Sigmoid colon (tissue), 7 donors: ENCODE measurements around the gene ATP6AP1. TPM values are rescaled to one million over a fixed set of nuclear protein-coding genes. Genes with fewer than 3 reads are reported as not detected.

ENCODE experiments used
- DNase-seq: peaks from one replicate; pipeline ENCODE4 v3.0.0-alpha.2; 2019
- H3K27ac ChIP-seq, 4 donors: fragments of 200-600 bp; sonication (generic); one replicate each; pipeline ENCODE4 v1.5.1; 2016 to 2019; ENCODE audit warnings: mild to moderate bottlenecking in 1 of 4
- H3K27me3 ChIP-seq, 3 donors: fragments of 200-600 bp; sonication (generic); one replicate each; pipeline ENCODE4 v1.5.1; 2019; ENCODE audit warnings: mild to moderate bottlenecking in 1 of 3
- H3K36me3 ChIP-seq, 4 donors: fragments of 200-600 bp; sonication (generic); one replicate each; pipeline ENCODE4 v1.5.1; 2016 to 2019
- H3K4me1 ChIP-seq, 4 donors: fragments of 200-600 bp; sonication (generic); one replicate each; pipeline ENCODE4 v1.5.1; 2017 to 2019
- H3K4me3 ChIP-seq, 4 donors: fragments of 200-600 bp; sonication (generic); one replicate each; pipeline ENCODE4 v1.5.1; 2017 to 2019; ENCODE audit warnings: mild to moderate bottlenecking in 2 of 4, moderate library complexity in 1 of 4
- H3K9me3 ChIP-seq, 4 donors: fragments of 200-600 bp in 3 of 4; sonication (generic) in 3 of 4; one replicate each; pipeline versions ENCODE4 v1.5.1 to v1.6.1; 2013 to 2019
- CTCF ChIP-seq, 4 experiments: fragments of 450-650 bp in 3 of 4; fragments of 200-600 bp in 1 of 4; IDR thresholded peaks; one replicate each; pipeline ENCODE4 v1.5.1; 2016 to 2019; ENCODE audit warnings: antibody characterized with exemption in 4 of 4, mild to moderate bottlenecking in 3 of 4, moderate library complexity in 2 of 4
- EP300 ChIP-seq, 4 donors: sonication (generic); formaldehyde crosslinking; IDR thresholded peaks; one replicate each; pipeline ENCODE4 v1.6.1; 2017; ENCODE audit warnings: antibody characterized with exemption in 4 of 4
- POLR2A ChIP-seq, 2 donors: fragments of 450-650 bp; IDR thresholded peaks; one replicate each; pipeline ENCODE4 v1.6.1; 2016; ENCODE audit warnings: antibody characterized with exemption in 2 of 2, mild to moderate bottlenecking in 2 of 2, moderate library complexity in 2 of 2
- POLR2AphosphoS5 ChIP-seq, 4 donors: sonication (generic); formaldehyde crosslinking; IDR thresholded peaks; one replicate each; pipeline ENCODE4 v1.6.1; 2017; ENCODE audit warnings: antibody characterized with exemption in 4 of 4
- WGBS, 2 donors: extraction: QIAGEN DNeasy Blood & Tissue Kit; methylation state at CpG; one replicate each; pipeline ENCODE4 v1.1.7; 2013; 5-methylcytosine and 5-hydroxymethylcytosine counted together
- intact Hi-C: fragments of 100-400 bp; cut with DNase I; formaldehyde crosslinking; loops from one replicate; pipeline ENCODE4 v1.15.1; 2023
- polyA plus RNA-seq, 3 donors: library from polyadenylated mRNA; stranded (reverse); fragments of 200-250 nt; gene quantifications; one replicate each; pipeline ENCODE4 v1.2.3, GENCODE V29; 2013
- total RNA-seq, 4 donors: library from RNA; depleted of rRNA; stranded (reverse); fragments of >200 nt; gene quantifications; one replicate each; pipeline ENCODE4 v1.1.0, GENCODE V29; 2016
- donor health status: healthy with polysubstance abuse.
- donor health status: Bipolar disorder and iron deficiency.
- donor health status: healthy.

ATP6AP1 gene
- total and polyA plus RNA-seq, 7 donors, result 16.5 to 87.7 (median 30.5) TPM

GRCh38 chrX:154471839-154472684 is 43.6 kb downstream of the ATP6AP1 start:
- peaks cover 0 to 25% (median 12%) of the 10 kb centered on the region in 4 donors for H3K36me3 ChIP-seq
- H3K27me3 ChIP-seq, result no peaks in the 10 kb centered on the region
- no peak for TF ChIP-seq EP300 (IDR thresholded peaks at IDR 0.05)
- no peak for TF ChIP-seq POLR2AphosphoS5 (IDR thresholded peaks at IDR 0.05)
- TF ChIP-seq CTCF (IDR thresholded peaks at IDR 0.05), result no peak
- TF ChIP-seq POLR2A (IDR thresholded peaks at IDR 0.05), result no peak
- no peak for DNase-seq
- intact Hi-C loops, result no loop called here
- H3K4me1 ChIP-seq, result no peaks in the 10 kb centered on the region
- no peaks in the 10 kb centered on the region for H3K9me3 ChIP-seq
- H3K27ac ChIP-seq, result no peak overlapping the region
- WGBS, 2 donors, result 67 to 88% methylated on average over 23 of the region's 23 CpGs
- H3K4me3 ChIP-seq, result no peak overlapping the region

DNA sequence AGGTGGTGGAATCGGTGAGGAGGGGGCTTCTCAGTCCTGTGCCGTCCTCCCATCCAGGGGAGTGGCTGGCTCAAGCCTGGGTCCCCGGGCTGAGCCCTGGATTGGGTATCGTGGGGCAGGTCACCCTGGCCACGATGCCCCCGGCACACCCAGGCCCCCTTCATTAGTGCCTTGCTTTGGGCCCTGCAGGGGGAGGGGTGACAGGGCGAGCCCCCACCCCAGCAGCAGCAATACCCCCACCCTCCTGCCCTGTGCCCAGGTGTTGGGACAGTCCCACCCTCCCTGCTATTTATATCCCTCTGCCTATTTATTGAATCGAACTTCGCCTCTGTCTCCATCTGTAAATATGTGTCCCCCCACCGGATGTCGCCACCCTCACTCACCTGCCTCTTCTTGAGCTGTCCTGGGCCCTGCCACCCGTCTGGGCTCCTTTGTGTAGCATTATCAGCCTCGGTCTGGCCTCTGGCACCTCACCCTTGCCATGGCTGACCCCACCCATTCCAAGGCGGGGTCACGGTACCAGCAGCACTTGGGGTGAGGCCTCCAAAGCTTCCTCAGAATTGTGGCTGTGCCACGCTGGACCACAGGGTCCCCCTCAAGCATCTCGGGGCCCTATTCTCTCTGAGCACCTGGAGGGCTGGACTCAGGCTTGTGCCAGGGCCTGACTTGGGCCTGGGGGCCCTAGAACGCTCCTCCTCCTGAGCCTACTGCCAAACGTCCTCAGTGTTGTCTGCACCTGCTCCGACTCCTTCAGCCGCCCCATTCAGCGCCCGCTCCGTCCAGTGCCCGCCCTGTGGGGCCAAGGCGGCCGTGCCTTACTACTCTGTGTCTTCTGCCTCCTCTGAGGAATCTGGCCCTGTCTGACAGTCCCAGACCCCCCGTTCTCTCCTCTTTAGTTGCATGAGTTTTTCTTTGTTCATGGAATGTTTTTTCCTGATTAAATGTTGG is 44.5 kb downstream of the ATP6AP1 start:
- no peak for DNase-seq
- no peak for TF ChIP-seq POLR2AphosphoS5 (IDR thresholded peaks at IDR 0.05)
- TF ChIP-seq EP300 (IDR thresholded peaks at IDR 0.05), result no peak
- TF ChIP-seq POLR2A (IDR thresholded peaks at IDR 0.05), result no peak
- no peak for TF ChIP-seq CTCF (IDR thresholded peaks at IDR 0.05)
- Histone ChIP-seq H3K27me3 (no peaks in the 10 kb centered on the region), H3K36me3 (peaks cover 0 to 20% (median 10%) of the 10 kb centered on the region in 4 donors), H3K27ac (no peak overlapping the region), H3K4me3 (no peak overlapping the region), H3K4me1 (peaks cover 0 to 2% (median under 1%) of the 10 kb centered on the region in 4 donors), H3K9me3 (no peaks in the 10 kb centered on the region)
- intact Hi-C loops, result no loop called here
- WGBS, 2 donors, result 62 to 78% methylated on average over 28 of the region's 28 CpGs

- TF ChIP-seq EP300 (IDR thresholded peaks at IDR 0.05) (no peak), CTCF (IDR thresholded peaks at IDR 0.05) (no peak), POLR2A (IDR thresholded peaks at IDR 0.05) (no peak), POLR2AphosphoS5 (IDR thresholded peaks at IDR 0.05) (no peak)
- Histone ChIP-seq H3K27ac (no peak overlapping the region), H3K9me3 (no peaks in the 10 kb centered on the region), H3K27me3 (no peaks in the 10 kb centered on the region), H3K36me3 (peaks cover 0 to 14% (median 6%) of the 10 kb centered on the region in 4 donors), H3K4me3 (no peak overlapping the region), H3K4me1 (peaks cover 0 to 8% (median 2%) of the 10 kb centered on the region in 4 donors)
- DNase-seq, result no peak
- intact Hi-C loops, result no loop called here
- WGBS, 2 donors, result 90 to 93% methylated on average over 7 of the region's 7 CpGs
Observed at GRCh38 chrX:154473683-154474082, 45.2 kb downstream of the ATP6AP1 start.

DNA sequence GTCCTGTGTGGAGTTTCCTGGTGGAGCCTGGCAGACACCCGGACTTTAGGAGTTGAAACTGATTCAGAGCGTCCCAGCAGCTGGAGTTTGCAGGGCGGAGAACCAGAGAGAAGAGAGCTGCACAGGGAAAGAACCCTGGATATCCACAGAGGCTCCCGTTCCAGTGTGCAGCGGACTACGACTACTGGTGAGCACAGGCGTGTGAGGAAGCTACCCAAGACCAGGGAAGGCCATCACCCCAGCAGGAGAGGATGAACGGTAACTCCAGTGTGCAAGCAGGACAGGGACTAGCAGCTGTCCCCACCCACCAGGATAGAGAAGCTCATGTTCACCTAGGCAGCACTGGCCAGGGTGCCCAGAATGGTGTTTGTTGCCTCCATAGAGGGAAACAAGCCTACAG is 48.3 kb downstream of the ATP6AP1 start:
- WGBS, 2 donors, result 87 to 88% methylated on average over 8 of the region's 8 CpGs
- no peak overlapping the region for H3K27ac ChIP-seq
- H3K36me3 ChIP-seq, result no peaks in the 10 kb centered on the region
- no peak overlapping the region for H3K4me3 ChIP-seq
- TF ChIP-seq CTCF (IDR thresholded peaks at IDR 0.05), result no peak
- no peak for TF ChIP-seq POLR2A (IDR thresholded peaks at IDR 0.05)
- TF ChIP-seq EP300 (IDR thresholded peaks at IDR 0.05), result no peak
- TF ChIP-seq POLR2AphosphoS5 (IDR thresholded peaks at IDR 0.05), result no peak
- H3K27me3 ChIP-seq, result no peaks in the 10 kb centered on the region
- intact Hi-C loops, result loop anchor here (2.0 to 5.0 kb wide), 3 partner anchors 18 to 65 kb away; partner anchors contain the start of genes FAM3A, PLXNA3 and TAFAZZIN
- H3K9me3 ChIP-seq, result no peaks in the 10 kb centered on the region
- no peak for DNase-seq
- peaks cover 0 to 13% (median 5%) of the 10 kb centered on the region in 4 donors for H3K4me1 ChIP-seq
